ENCODE measurements around the gene ZBTB7C.

Gene ZBTB7C

DNA sequence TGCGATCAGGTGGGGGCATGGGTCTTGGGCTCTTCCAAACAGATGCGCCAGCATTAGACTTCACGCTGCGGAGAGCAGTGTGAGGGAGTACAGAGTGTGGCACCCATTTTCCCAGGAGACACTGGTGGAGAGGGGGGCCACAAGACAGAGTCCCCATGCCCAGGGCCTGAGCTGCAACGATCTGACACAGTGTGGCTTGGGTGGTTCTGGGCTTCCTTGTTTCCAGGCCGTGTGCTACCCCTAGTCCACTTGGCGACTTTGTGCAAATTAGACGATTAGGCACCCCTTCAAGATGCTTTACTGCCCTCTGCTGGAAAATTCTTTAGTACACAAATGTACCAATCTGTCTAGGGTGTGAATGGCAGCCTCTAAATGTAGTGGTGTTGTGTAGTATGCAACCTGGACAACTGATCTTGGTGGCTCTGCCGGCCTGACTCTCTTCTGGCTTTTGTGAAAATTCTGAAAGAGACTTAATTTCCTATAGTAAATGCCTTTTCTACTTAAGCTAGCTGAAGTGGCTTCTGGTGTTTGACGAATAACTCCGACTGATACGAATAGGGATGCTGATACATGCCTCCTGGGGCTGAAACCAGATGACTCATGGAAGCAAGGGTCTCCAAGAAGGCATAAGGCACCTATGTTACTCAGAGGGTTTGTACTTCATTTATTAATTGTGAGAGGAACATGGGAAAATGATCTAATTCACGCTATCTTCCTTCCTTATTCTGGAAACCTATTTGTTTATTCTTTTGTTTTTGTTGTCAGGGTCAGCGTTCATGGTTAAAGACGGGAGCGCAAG lies 386.5 kb downstream of the ZBTB7C start:
- H3K4me1 ChIP-seq, result peaks cover 8% of the 10 kb centered on the region
- peak; percentile 37 for DNase-seq
- TF ChIP-seq, protein P1, sequence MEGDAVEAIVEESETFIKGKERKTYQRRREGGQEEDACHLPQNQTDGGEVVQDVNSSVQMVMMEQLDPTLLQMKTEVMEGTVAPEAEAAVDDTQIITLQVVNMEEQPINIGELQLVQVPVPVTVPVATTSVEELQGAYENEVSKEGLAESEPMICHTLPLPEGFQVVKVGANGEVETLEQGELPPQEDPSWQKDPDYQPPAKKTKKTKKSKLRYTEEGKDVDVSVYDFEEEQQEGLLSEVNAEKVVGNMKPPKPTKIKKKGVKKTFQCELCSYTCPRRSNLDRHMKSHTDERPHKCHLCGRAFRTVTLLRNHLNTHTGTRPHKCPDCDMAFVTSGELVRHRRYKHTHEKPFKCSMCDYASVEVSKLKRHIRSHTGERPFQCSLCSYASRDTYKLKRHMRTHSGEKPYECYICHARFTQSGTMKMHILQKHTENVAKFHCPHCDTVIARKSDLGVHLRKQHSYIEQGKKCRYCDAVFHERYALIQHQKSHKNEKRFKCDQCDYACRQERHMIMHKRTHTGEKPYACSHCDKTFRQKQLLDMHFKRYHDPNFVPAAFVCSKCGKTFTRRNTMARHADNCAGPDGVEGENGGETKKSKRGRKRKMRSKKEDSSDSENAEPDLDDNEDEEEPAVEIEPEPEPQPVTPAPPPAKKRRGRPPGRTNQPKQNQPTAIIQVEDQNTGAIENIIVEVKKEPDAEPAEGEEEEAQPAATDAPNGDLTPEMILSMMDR (IDR thresholded peaks at IDR 0.05; ENCODE audit: low read depth, low read length), result peak; percentile 65
- H3K27me3 ChIP-seq, result no peaks in the 10 kb centered on the region
- peak overlapping the region; percentile 39 for H3K4me3 ChIP-seq (ENCODE audit: low read depth, low read length)
- H3K9me3 ChIP-seq, result no peaks in the 10 kb centered on the region
- H3K36me3 ChIP-seq, result no peaks in the 10 kb centered on the region

DNA sequence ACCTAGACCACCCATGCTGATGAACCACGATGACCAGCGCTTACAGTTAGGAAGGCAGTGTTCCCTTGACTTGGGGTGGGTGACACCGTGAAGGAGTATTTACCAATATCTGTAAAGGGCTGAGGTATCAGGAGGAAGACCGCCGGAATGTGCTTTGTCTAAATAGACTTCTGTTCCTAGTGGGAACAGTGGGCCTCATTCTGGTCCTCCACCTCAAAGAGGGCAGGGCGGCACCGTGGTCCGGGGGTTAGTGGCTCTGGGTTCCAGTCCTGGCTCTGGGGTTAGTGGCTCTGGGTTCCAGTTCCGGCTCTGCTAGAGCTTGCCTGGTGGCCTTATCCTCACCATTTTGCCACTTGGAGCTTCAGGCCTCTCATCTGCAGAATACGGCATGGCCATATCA lies 387.2 kb downstream of the ZBTB7C start:
- Histone ChIP-seq H3K9me3 (no peaks in the 10 kb centered on the region), H3K4me3 (ENCODE audit: low read depth, low read length) (no peak overlapping the region), H3K36me3 (no peaks in the 10 kb centered on the region), H3K4me1 (peaks cover 8% of the 10 kb centered on the region), H3K27me3 (no peaks in the 10 kb centered on the region)
- no peak for DNase-seq
- TF ChIP-seq, protein P1 (IDR thresholded peaks at IDR 0.05; ENCODE audit: low read depth, low read length), result no peak

DNA sequence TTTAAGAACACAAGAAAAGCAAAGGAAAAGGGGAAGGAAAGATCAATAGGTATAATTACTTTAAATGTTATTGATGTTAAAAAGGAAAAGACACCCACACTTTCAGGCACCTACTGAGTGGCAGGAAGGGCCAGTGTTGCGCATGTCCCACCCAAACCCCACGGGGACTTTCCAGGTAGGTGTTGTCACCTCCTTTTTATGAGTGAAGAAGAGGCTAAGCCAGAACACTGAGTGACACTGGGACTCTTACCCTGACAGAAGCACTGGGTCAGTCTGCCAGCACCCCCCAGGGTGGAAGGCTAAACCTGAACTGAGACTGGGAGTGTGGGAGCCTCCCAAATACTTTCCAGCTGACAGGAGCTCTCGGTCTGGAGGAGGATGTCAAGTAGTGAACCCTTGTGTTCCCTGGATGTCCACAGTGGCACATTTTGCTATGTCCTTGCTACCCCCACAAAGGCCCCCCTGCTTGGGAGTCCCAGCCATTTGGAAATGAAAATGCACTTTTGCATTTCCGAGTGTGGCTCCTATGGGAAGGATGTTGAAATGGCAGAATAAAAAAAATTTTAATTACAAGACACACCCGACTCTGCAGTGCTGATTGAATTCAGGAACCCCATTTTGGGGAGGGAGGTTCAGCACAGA lies 387.8 kb downstream of the ZBTB7C start:
- Histone ChIP-seq H3K9me3 (no peaks in the 10 kb centered on the region), H3K36me3 (no peaks in the 10 kb centered on the region), H3K27me3 (no peaks in the 10 kb centered on the region), H3K4me1 (peaks cover 8% of the 10 kb centered on the region), H3K4me3 (ENCODE audit: low read depth, low read length) (no peak overlapping the region)
- TF ChIP-seq, protein P1 (IDR thresholded peaks at IDR 0.05; ENCODE audit: low read depth, low read length), result no peak
- DNase-seq, result no peak

DNA sequence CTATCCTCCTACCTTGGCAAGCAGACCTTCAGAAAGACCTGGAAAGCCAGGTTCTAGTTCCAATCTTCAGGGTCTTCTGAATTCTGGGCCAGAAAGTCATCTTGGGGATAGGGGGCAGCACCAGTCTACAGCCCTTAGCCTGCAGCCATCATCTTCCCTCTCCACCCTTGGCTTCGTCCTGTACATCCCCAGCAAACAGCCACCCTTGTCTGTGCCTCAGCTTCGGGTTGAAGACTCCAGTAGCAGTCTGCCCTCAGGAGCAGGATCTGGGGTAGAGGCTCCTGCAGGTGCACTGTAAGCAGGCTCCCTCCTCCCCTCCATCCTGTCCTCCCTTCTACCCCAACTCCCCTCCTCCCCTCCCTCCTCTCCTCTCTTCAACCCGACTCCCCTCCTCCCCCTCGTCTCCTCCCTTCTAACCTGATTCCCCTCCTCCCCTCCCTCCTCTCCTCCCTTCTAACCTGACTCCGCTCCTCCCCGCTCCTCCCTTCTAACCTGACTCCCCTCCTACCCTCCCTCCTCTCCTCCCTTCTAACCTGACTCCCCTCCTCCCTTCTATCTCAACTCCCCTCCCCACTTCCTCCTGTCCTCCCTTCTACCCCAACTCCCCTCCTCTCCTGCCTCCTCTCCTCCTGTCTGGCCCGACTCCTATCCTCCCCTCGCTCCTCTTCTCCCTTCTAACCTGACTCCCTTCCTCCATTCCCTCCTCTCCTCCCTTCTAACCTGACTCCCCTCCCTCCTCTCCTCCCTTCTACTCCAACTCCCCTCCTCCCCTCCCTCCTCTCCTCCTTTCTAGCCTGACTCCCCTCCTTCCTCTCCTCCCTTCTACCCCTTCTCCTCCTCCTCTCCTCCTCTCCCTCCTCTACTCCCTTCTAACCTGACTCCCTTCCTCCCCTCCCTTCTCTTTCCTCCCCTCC lies 388.6 kb downstream of the ZBTB7C start:
- Histone ChIP-seq H3K9me3 (no peaks in the 10 kb centered on the region), H3K4me1 (peaks cover 8% of the 10 kb centered on the region), H3K4me3 (ENCODE audit: low read depth, low read length) (no peak overlapping the region), H3K27me3 (no peaks in the 10 kb centered on the region), H3K36me3 (no peaks in the 10 kb centered on the region)
- DNase-seq, result no peak
- TF ChIP-seq, protein P1 (IDR thresholded peaks at IDR 0.05; ENCODE audit: low read depth, low read length), result no peak

GRCh38 chr18:48019557-48020325 lies 389.4 kb downstream of the ZBTB7C start:
- no peak overlapping the region for H3K4me3 ChIP-seq (ENCODE audit: low read depth, low read length)
- no peaks in the 10 kb centered on the region for H3K27me3 ChIP-seq
- no peaks in the 10 kb centered on the region for H3K9me3 ChIP-seq
- TF ChIP-seq, protein P1 (IDR thresholded peaks at IDR 0.05; ENCODE audit: low read depth, low read length), result no peak
- H3K4me1 ChIP-seq, result peaks cover 8% of the 10 kb centered on the region
- no peaks in the 10 kb centered on the region for H3K36me3 ChIP-seq
- DNase-seq, result no peak
